Osteocyte (in vitro differentiated cells): Measurements from ENCODE around the gene FGF11. TPM values are rescaled to one million over a fixed set of nuclear protein-coding genes. Genes with fewer than 3 reads are reported as not detected.

Experiments
- DNase-seq: peaks from one replicate; pipeline ENCODE4 v3.0.0; 2021; ENCODE audit warnings: mixed read lengths; ENCODE audit not compliant: unreplicated experiment; ENCODE audit errors: extremely low spot score
- H3K27ac Mint-ChIP-seq: one replicate; pipeline ENCODE4 v1.8.0; 2021; ENCODE audit warnings: mild to moderate bottlenecking, mixed read lengths; ENCODE audit not compliant: unreplicated experiment
- H3K27me3 Mint-ChIP-seq: one replicate; pipeline ENCODE4 v1.8.0; 2021; ENCODE audit warnings: mixed read lengths; ENCODE audit not compliant: unreplicated experiment
- H3K36me3 Mint-ChIP-seq: one replicate; pipeline ENCODE4 v1.8.0; 2021; ENCODE audit warnings: mixed read lengths; ENCODE audit not compliant: unreplicated experiment
- H3K4me1 Mint-ChIP-seq: one replicate; pipeline ENCODE4 v1.8.0; 2021; ENCODE audit warnings: mixed read lengths; ENCODE audit not compliant: unreplicated experiment
- H3K4me3 Mint-ChIP-seq: one replicate; pipeline ENCODE4 v1.8.0; 2021; ENCODE audit warnings: mild to moderate bottlenecking, moderate library complexity, mixed read lengths; ENCODE audit not compliant: unreplicated experiment
- H3K9me3 Mint-ChIP-seq: one replicate; pipeline ENCODE4 v1.8.0; 2021; ENCODE audit warnings: mixed read lengths; ENCODE audit not compliant: unreplicated experiment
- total RNA-seq: library from RNA; stranded (reverse); gene quantifications from 2 replicates; pipeline ENCODE4 v1.2.1, GENCODE V29; 2021
- TF ChIP-seq, protein P1 (sequence below): fragments of 200-600 bp; sonication (generic); IDR thresholded peaks from 2 replicates; pipeline ENCODE4 v1.5.0; 2021; ENCODE audit warnings: antibody characterized with exemption, mild to moderate bottlenecking, moderate library complexity

The FGF11 gene
- total RNA-seq, 1 donor from 2014 or later: 1.3 TPM

DNA sequence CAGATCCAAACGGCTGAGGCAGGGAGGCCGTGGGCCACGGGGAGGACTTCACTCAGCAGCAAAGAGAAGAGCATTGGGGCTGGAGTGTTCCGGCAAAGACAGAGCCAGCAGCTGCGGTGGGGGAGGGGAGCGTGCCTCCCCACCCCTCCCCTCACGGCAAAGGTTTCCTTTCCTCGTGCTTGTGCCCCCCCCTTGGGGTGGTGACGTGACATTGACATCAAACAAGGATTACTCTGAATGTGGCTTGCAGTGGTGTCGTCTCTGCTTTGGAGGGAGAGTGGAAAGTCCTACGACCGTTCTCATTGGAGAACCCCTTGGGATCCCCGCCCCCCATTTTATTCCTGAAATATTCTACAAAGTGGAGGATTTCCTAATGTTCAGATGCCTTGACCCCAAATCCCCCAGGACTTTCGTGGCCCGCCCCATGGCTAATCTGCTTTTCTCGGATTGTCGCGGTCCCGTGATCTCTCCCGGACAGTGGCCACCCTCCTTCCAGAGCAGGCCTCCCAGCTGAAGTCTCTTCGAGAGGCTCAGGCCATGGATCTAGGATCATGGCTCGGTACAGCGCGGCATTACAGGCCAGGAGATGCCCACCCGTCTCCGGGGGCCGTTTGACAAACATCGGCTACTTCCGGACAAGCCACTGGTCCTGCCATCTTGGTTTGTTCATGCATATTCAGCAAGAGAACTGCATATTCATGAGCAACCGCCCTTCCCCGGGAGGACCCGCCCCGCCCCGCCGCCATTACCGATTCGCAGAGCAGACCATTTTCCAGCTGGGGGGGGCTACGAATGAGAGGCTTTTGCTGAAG lies 44.1 kb downstream of the FGF11 start:
- Mint-ChIP-seq H3K27ac (peak overlapping the region; percentile 100), H3K4me1 (peaks cover 61% of the 10 kb centered on the region), H3K9me3 (no peaks in the 10 kb centered on the region), H3K4me3 (peak overlapping the region; percentile 91), H3K27me3 (no peaks in the 10 kb centered on the region), H3K36me3 (peaks cover 7% of the 10 kb centered on the region)
- peak; percentile 96 for DNase-seq
- TF ChIP-seq, protein P1, sequence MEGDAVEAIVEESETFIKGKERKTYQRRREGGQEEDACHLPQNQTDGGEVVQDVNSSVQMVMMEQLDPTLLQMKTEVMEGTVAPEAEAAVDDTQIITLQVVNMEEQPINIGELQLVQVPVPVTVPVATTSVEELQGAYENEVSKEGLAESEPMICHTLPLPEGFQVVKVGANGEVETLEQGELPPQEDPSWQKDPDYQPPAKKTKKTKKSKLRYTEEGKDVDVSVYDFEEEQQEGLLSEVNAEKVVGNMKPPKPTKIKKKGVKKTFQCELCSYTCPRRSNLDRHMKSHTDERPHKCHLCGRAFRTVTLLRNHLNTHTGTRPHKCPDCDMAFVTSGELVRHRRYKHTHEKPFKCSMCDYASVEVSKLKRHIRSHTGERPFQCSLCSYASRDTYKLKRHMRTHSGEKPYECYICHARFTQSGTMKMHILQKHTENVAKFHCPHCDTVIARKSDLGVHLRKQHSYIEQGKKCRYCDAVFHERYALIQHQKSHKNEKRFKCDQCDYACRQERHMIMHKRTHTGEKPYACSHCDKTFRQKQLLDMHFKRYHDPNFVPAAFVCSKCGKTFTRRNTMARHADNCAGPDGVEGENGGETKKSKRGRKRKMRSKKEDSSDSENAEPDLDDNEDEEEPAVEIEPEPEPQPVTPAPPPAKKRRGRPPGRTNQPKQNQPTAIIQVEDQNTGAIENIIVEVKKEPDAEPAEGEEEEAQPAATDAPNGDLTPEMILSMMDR: no peak

GRCh38 chr17:7484067-7484918 lies 45.0 kb downstream of the FGF11 start, which contains the start of gene POLR2A:
Gene POLR2A (plus strand): TSS chr17:7484366.
- peak within 1 kb of the TSS; percentile 91 for H3K4me3 Mint-ChIP-seq

DNA sequence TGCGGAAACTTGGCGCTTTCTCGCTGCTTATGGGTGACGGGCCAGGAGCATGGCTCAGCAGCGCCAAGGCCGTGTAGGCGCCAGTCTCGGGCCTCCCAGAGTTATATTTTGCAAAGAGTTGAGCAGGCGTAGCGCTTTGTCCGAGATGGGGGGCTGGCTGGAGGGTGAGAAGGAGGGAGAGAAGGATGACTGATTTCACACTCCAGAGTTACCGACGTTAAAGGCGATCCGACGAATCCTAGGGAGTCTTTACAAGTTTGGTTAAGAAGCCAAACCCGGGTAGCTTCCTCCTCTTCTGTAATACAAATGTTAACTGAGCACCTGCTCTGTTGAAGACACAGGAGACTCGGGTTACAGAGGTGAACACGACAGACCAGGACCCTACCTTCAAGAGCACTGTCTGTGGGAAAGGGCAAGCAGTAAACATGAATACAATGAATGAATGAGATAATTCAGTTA lies 45.6 kb downstream of the FGF11 start:
- Mint-ChIP-seq H3K27me3 (no peaks in the 10 kb centered on the region), H3K27ac (peak overlapping the region; percentile 100), H3K36me3 (peaks cover 9% of the 10 kb centered on the region), H3K9me3 (no peaks in the 10 kb centered on the region), H3K4me3 (peak overlapping the region; percentile 91), H3K4me1 (peaks cover 69% of the 10 kb centered on the region)
- DNase-seq: no peak
- TF ChIP-seq, protein P1: no peak

More at GRCh38 chr17:7484067-7484918, 45.0 kb downstream of the FGF11 start, which contains the start of gene POLR2A:
- peaks cover 66% of the 10 kb centered on the region for H3K4me1 Mint-ChIP-seq
- H3K9me3 Mint-ChIP-seq: no peaks in the 10 kb centered on the region
- DNase-seq: peak; percentile 99
- H3K27ac Mint-ChIP-seq: peak within 1 kb of the TSS; percentile 100
- peaks cover 9% of the 10 kb centered on the region for H3K36me3 Mint-ChIP-seq
- TF ChIP-seq, protein P1: no peak
- H3K27me3 Mint-ChIP-seq: no peaks in the 10 kb centered on the region

DNA sequence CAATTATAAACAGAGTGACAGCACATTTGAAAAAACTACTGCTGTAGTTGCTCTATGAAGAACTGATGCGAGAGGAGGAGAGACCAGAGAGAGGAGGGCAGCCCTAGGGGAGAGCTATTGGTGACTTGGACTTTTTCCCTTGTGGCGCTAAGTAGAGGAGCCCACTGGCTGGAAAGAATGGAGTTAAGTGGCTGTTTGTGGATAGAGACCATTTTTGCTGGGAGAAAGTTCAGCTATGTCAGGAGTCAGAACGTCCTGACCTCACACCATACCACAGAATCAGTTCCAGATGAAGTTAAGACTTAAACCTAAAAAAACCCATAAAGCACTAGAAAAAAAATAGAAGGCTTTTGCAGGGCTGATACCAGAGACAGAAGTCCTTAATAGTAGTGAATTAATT lies 46.9 kb downstream of the FGF11 start:
- Mint-ChIP-seq H3K4me1 (peaks cover 68% of the 10 kb centered on the region), H3K4me3 (peak overlapping the region; percentile 91), H3K36me3 (peaks cover 9% of the 10 kb centered on the region), H3K27me3 (no peaks in the 10 kb centered on the region), H3K27ac (peak overlapping the region; percentile 61), H3K9me3 (no peaks in the 10 kb centered on the region)
- DNase-seq: no peak
- TF ChIP-seq, protein P1: no peak
